DOHH2 (cell line): ENCODE results near the gene IGDCC3.

Experiments
- EZH2phosphoT487 ChIP-seq: fragments of 200-600 bp; sonication (generic); IDR thresholded peaks from 2 replicates; pipeline ENCODE4 v1.6.1; 2017; ENCODE audit warnings: borderline replicate concordance, mild to moderate bottlenecking, antibody characterized with exemption, low read length, moderate library complexity, mixed read lengths
- TF ChIP-seq, protein P1 (sequence below): fragments of 200-600 bp; sonication (generic); IDR thresholded peaks from one replicate; pipeline ENCODE4 v1.5.1; 2014; ENCODE audit warnings: antibody characterized with exemption, mild to moderate bottlenecking, low read depth, low read length; ENCODE audit not compliant: poor library complexity, severe bottlenecking

DNA sequence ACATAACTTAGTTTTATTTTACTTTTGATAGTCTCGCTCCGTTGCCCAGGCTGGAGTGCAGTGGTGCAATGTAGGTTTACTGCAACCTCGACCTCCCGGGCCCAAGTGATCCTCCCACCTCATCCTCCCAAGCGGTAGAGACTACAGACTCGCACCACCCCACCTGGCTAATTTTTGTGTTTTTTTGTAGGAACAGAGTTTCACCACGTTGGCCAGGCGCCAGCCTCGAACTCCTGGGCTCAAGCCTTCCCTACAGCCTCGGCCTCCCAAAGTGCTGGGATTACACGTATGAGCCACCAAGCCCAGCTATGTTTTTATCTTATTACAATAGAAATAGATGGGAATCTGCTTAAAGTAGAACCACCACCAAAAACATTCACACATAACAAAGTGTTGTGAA is 79.1 kb downstream of the IGDCC3 start:
- TF ChIP-seq, protein P1, sequence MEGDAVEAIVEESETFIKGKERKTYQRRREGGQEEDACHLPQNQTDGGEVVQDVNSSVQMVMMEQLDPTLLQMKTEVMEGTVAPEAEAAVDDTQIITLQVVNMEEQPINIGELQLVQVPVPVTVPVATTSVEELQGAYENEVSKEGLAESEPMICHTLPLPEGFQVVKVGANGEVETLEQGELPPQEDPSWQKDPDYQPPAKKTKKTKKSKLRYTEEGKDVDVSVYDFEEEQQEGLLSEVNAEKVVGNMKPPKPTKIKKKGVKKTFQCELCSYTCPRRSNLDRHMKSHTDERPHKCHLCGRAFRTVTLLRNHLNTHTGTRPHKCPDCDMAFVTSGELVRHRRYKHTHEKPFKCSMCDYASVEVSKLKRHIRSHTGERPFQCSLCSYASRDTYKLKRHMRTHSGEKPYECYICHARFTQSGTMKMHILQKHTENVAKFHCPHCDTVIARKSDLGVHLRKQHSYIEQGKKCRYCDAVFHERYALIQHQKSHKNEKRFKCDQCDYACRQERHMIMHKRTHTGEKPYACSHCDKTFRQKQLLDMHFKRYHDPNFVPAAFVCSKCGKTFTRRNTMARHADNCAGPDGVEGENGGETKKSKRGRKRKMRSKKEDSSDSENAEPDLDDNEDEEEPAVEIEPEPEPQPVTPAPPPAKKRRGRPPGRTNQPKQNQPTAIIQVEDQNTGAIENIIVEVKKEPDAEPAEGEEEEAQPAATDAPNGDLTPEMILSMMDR: no peak
- no peak for TF ChIP-seq EZH2phosphoT487
